NK-92 (cell line): Measurements from ENCODE around the gene STUM.

ENCODE experiments used
- DNase-seq: peaks from one replicate; lab custom pipeline; 2025; ENCODE audit not compliant: unreplicated experiment; lab: John Stamatoyannopoulos, UW

Gene STUM

DNA sequence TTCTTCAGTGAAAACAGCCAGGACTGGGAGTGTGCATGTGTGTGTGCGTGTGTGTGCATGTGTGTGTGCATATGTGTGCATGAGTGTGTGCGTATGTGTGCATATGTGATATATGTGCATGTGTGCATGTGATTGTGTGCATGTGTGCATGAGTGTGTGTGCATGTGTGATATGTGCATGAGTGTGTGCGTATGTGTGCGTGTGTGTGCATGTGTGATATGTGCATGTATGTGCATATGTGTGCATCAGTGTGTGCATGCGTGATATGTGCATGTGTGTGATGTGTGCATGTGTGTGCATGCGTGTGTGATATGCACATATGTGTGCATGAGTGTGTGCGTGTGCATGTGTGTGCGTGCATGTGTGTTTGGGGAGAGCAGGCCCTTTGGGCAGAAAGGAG lies 100.7 kb downstream of the STUM start:
- DNase-seq = no peak

DNA sequence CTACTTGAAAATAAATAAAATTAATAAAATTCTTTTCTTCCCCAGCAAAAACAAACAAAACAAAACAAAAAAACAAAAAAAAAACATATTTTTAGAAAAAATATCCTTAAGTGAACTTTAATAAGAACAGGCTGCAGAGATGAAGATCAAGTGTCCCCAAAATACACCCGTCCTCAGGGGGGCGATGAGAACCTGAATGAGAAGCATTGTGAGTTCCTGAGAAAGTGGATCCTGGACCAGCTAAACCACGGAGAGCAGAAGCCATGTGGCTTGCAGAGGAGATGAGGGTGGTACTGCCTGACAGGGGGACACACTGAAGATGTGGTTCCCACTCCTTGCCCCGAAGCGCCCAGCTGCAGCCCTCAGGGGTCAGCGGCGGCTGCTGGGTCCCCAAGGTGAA lies 101.2 kb downstream of the STUM start:
- DNase-seq = no peak

DNA sequence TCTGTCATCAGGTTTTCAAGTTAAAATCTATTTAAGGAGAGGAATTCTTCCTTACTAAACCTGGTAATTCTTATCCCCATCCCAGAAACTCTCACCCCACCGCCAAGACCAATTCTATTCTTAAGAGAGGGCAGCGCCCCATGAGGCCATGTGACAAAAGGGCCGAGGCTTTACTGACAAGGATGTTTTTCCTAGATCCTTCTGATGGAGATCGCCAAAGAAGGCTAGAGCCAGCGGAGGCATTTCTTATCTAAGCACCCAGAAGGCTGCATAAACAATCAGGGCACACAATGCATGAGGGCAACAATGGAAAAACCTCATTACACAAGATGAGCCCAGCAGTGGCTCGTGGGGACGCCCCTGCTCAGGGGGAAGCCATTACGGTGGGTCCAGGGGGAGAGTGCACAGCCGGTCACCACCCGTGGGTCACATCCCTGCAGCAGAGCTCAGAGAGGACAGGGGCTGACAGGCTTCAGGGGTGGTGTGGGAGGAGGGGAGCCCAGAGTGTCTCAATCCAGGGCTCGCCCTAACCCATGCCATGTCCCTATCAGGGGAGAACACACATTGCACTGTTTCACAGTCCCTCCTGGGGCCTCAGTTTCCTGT lies 101.8 kb downstream of the STUM start:
- DNase-seq = no peak

DNA sequence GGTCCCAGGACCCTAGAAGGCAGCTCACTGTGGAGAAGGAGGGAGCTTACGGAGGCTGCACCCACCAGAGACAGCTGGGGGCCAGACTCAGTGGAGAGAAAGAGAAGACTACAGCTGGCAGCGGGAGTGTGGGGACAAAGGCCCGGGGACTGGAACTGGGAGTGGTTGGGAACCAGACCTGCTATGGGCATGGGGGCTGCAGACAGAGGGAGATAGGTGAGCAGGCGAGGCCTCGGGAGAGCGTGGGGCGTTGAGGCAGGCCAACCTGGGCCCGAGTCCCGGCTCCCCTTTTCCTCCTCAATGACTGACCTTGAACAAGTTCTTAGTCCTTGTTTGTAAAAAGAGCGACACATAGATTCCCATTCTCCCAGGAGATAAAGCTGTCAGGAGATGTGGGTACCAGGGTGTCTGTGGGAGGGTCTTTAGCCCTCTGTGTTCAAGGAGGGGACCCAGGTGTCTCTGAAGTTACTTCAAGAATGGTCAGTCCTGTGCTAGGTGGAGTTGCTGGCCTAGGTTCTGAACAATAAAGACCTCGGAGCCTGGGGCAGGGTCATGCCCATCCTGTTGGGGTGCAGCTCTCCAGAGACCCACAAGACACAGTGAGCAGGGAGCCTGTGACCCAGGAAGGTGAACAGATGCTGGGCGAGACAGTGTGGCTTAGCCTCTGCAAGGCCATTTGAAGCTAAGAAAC lies 102.6 kb downstream of the STUM start:
- no peak for DNase-seq

DNA sequence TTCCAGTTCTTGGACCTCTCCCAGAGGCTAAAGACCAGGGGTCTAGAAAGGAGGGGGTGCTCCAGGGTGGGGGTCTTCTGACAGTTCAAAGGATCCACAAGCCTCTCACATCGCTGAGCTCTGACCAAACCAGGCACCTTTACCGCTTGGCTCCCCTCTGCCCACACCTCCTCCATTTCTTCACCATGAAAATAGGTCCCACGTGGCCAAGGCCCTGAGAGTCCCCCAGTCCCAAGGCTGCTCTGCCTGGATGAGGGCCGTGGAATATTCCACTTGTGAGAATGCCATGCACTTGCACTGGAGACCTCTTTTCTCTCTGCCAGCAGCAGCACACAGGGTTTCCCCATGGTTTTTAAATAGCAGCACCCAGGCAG lies 103.2 kb downstream of the STUM start:
- DNase-seq = no peak

DNA sequence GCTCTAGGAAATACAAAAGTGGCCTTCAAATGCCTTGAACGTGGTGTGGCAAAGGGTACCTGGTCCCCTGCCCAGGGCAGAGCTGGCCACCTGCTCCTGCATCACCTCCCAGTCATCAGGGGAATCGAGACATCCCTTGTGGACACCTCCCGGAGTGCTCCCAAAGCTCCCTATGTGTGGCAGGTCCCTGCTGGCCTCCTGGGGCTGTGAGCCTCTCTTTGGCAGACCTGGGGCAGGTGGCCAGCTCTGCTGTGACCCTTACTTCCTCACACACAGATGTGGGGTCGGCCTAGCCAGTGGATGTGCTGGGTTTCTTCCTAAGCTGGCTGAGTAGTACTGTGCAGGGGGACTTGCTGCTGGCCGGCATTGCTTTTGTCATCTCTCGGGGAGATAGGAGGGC lies 104.0 kb downstream of the STUM start:
- no peak for DNase-seq

DNA sequence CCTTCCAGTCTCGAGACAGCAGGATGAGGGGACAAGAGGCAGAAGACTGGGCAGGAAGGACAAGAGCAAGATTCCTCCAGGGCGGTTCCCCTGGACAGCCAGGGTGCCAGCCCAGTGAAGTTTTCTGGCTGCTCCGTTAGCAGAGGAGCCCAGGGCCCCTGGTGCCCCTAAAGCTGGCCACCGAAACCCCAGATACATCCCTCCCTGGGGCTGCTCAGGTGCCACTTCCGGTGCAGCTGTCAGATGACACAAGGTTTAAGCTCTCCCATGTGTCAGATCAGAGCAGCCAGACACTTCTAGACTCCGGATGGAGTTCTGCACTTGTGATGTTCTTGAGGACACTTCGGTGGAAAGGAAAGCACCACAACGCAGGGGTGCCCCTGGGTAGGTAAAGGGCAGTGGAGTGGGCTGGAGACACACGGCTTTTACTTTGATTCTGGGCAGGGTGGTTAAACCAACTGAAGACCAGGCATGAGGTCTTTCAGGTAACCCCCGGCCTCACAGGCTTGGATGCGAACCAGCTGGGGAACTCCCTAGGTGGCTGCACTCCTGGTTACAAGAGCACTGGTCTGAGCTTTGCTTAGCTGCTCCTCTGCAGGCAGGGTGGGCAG lies 104.9 kb downstream of the STUM start:
- no peak for DNase-seq

DNA sequence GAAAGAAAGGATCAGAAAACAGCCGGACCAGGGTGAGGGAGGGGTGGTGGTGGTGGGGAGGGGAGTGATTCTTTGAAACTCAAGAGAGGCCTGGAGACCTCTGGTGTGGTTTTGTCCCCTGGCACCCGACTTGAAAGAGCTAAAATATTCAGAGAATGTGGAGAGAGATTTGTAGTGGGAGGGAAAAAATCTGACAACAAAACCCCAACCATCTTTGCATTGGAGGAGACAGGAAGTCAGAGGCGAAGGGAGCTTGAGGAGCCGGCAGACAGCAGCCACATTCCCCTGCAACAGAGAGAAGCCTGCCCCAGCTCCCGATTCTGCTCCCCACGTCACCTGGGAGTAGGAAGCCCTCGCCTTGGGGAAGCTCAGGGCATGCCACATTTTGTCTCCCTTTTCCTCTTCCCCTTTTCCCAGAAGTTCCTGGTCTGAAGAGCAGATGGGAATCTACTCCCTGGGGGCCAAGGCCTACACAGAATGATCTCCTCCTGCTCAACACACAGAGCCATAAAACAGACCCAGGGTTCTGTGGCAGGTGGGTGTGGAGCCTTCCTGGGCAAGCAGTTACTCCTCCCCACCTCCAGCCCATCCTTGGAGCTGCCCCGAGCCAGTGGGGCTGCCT lies 105.6 kb downstream of the STUM start:
- no peak for DNase-seq

DNA sequence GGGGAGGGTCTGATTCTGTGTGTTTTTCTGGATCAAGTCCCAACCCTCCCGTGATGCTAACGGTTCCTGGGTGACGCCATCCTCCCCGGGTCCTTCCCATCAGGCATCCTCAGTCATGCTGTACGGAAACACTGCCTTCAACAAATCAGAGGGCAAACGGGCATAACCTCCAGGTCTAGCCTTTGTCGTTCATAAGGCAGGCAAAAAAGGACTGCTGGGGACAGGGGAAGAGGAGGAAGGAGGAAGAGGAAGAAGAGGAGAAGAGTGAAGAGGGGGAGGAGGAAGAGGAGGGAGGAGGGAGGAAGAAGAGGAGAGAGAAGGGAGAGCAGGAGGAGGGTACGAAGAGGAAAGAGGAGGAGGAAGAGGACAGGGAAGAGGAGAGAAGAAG lies 106.1 kb downstream of the STUM start:
- no peak for DNase-seq

DNA sequence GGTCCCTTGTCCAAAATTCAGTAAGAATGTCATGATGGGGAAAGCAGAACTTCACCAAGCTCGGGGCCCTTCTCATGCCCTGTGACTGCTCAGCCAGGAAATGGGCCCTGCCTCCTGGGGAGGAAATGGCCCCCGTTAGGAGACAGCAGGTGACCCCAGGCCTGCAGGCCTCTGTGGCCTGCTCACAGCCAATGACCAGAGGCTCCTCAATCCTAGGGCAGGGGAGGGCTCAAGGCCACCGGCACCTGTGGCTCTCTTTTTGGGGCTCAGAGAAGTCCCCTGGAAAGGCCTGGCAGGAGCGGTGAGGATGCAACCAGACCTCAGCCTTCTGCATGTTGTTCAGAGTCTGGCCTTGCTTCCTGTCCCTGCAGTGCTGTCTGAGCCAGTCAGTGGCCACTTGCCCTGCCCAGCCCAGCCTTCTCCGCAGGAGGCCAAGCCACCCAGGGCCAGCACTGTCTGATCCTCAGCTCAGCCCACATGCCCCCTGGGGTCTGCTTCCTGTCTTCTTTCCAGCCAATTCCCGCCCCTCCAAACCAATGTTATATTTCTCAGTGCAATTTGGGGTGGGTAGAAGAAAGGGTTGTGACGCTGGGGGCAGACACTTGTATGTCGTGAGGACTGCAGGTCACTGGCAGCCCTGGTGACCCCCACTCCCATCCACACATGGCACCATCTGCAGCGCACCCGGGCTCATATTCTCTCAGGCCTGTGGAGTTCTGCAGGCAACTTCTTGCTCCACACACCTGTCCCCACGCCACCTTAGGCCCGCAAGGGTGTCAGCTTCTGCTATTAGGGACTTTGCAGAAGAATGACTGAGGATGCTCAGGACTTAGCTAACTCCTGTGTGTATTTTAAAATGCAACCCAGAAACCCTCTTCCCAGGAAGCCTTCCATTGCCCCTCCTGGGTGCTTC lies 106.9 kb downstream of the STUM start:
- no peak for DNase-seq

DNA sequence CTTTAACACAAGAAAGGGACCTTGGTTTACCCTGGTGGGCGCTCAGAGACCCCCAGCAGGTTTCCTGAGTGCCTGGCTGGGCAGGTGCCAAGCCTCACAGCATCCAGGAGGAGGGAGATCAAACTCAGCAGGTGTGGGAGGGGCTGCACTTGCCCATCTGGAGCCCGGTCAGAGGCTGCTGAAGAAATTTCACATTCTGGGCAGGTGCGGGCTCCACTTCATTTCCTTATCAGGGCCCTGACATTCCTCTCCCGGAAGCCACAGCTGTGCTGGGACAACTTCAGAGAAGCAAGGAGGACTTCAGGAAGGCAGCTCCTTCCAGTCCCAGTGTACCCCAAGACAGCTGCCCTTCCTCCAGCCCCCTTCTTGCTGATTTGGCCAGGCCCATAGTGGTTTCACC lies 107.6 kb downstream of the STUM start:
- DNase-seq = no peak

DNA sequence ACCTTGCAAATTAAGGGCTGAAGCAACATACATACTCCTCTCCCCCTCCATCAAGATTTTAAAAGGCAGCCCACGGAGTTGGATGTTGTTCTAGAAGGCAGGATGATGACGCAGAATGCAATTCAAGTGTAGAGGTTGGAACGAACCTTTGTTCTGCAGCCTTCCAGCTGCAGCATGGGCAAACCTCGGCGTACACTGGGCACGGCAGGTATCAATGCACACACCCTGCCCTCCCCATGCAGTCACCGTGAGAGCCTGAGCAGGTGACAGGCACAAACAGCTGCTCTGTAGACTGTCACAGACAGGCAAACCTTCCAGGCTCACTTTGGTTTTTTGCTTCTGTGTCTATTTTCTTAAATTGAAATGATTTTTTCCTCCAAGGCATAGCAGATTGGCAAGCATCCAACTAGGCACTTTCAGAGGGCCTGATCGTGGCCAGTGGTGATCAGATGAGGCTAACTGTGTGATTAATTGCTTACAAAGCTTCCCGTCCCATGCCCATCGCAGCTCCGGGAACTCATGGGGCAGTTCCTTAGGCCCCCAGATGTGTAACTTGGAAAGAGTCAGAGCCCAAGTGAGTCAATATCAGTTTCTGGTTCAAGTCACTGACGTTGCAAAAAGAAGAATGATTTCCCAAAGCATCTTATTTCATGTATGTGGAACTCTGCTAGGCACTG lies 108.2 kb downstream of the STUM start:
- DNase-seq = no peak

DNA sequence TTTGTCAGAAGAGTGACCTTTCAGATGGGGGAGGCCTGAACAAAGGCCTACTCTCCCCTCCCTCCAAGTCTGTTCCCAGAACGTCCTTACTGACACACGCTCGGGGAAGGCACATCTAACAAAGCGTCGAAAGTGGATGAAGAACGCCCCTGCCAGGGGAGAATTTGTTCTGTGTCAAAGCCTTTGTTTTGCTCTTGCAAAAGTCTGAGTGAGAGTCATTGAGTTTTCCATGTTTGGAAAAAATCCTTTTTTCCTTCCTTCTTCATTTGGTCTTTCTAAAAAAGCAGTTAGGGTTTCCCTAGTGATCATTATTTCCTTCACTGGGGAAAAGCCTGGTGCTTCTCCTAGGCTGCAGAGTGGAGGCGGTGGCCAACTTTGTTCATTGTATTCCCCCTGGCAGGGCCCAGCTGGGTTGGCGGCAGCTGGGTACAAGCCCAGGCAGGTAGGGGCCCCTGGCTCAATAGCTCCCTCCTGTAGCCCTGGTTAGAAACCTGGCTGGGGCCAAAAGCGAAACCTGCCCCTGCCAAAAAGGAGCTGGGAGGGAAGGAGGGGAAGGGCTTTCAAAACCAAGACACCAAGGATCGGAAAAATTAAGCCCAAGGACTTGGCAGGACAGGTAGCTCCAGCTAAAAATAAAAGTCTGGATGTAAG lies 109.5 kb downstream of the STUM start:
- DNase-seq = no peak

DNA sequence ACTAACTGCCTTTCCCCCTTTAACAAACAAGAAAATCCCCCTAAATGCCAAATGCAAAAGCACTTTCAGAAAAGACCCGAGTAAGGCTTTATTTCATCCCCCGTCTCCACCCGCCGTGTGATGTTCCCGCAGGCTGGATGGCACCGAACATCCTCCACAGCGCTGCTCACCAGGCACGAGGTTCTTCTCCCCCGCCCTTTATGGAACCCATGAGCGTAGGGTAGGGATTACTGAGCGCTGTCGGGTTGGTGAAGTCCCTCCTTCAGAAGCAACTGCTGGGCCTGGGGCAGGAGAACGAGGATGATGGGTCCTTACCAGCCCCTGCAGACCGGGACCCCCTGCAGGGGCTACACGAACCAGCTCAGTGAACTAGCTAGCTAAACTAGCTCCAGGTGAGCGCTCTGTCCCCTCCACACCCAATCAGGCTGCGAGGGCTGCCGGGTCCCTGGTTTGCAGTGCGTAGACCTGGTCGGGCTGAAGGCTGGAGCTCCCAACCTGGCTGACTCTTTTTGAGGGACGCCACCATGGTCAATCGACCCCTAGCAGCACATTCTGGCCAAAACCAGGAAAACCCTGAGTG lies 110.1 kb downstream of the STUM start:
- DNase-seq = no peak
